GM21723 (cell line): ENCODE results near the gene PRKCQ.
"Not testable (repeated sequence)": the region's sequence is repeated elsewhere in the genome, so short reads cannot be mapped to it uniquely, and the experiment has no call there.

Source experiments
- ATAC-seq: cut with Tn5 transposase; IDR thresholded peaks from one replicate; pipeline ENCODE4 v1.9.1; 2021; ENCODE audit warnings: mild to moderate bottlenecking, moderate library complexity; ENCODE audit not compliant: unreplicated experiment

PRKCQ gene

DNA sequence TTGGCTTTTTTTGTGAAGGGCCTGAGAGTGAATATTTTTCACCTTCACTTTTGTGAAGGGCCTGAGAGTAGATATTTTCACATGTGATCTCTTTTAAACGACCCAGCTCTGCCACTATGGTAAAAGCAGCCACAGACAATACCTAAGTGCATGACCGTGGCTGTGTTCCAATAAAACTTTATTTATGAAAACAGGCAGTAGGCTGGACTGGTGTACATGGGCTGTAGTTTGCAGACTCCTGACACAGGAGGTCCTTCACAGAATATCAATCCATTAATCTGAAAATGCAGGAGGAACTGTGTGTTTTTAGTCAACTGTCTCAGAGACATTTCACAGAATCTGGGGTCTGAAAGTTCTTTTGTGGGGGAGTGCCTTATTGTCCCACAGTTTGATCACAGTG is 186.9 kb downstream of the PRKCQ start:
- no peak for ATAC-seq

- no peak for ATAC-seq
Measured at GRCh38 chr10:6390213-6390845, 189.7 kb downstream of the PRKCQ start.

DNA sequence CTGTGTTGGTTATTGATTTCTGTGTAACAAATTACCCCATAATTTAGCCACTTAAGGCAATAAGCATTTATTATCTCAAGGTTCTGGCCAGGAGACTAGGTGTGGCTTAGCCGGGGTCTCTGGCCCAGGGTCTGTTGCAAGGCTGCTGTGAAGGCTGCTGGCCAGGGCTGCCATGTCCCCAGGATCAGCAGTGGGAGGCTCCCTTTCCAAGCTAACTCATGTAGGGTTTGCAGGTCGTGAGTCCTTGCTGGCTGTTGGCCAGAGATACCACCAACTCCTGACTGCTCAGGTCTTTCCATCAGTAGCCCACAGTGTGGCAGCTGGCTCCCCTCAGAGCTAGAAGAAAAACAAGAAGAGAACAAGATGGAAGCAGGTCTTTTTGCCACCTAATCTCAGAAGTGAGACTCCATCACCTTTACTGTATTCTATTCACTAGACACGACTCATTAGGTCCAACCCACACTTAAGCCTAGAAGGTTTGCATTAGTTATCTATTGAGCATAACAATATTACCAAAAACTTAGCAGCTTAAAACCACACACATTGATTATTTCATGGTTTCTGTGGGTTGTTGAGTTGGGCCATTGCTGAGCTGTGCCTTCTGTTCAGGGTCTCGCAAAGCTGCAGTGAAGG is 191.7 kb downstream of the PRKCQ start:
- no peak for ATAC-seq

DNA sequence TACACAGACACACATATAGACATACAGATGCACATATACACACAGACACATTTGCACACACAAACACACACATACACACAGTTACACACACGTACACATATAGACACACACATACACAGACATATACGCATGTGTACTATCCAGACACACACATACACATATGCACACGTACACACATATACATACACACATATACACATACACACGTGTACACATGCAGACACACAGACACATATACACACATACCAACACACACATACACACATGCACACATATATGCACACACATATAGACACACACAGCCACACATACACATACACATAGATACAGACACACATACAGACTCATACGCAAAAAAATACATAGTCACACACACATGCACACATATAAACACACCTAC is 193.1 kb downstream of the PRKCQ start:
- ATAC-seq, result no peak

DNA sequence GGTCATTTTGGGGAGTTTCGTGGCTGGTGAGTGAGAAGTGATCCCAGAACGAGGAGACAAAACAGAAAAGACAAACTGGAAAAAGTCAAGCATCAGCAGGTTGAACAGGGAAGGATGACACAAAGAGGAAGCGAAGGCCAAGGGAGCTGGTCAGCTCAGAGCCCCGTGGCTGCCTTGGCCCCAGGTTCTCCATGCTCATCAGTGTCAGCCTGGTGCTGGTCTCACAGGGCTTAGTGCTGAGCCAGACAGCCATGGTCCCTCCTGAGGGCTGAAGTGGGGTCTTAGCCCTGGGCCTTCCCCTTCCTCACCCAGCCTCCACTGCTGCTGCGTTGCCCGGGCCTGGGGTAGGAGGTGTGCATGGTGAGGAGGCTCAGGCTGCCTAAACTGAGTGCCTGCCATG is 193.7 kb downstream of the PRKCQ start:
- no peak for ATAC-seq

- no peak for ATAC-seq
Measured at GRCh38 chr10:6385665-6386064, 194.4 kb downstream of the PRKCQ start.

GRCh38 chr10:6384847-6385246 is 195.2 kb downstream of the PRKCQ start:
- no peak for ATAC-seq

GRCh38 chr10:6384031-6384430 is 196.0 kb downstream of the PRKCQ start:
- ATAC-seq, result no peak

- no peak for ATAC-seq
Measured at GRCh38 chr10:6383096-6383812, 196.8 kb downstream of the PRKCQ start.

DNA sequence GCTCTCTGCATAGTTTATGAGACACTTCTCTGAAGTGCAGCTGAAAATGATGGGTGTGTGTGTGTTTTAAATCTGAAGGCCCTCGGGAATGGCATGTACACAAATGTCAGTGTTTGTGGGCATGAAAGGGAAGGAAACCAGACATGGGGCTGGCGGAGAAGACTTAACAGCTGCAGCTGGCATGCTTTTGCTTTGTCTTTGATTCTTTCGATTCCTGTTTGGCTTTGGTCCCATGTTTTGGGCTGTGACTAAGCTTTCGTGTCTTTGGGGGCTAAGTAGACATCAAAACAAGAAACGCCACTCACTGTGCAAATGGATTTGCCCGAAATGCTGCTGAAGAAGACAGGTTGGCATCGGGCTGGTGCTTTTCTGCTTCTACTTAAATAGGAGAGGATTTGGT is 198.0 kb downstream of the PRKCQ start:
- peak; percentile 87 for ATAC-seq

DNA sequence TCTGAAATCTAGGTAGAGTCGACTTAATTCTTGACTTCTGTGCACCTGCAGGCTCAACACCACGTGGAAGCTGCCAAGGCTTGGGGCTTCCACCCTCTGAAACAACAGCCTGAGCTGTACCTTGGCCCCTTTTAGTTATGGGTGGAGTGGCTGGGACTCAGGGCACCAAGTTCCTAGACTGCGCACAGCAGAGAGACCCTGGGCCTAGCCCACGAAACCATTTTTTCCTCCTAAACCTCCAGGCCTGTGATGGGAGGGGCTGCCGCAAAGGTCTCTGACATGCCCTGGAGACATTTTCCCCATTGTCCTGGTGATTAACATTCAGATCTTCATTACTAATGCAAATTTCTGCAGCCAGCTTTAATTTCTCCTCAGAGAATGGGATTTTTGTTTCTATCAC is 199.6 kb downstream of the PRKCQ start:
- ATAC-seq, result not testable (repeated sequence)

GRCh38 chr10:6379015-6379776 is 200.9 kb downstream of the PRKCQ start:
- no peak for ATAC-seq
